Colonic mucosa (tissue), 4 donors: ENCODE measurements around the gene SESTD1. TPM values are rescaled to one million over a fixed set of nuclear protein-coding genes. Genes with fewer than 3 reads are reported as not detected.
"Not testable (repeated sequence)": the region's sequence is repeated elsewhere in the genome, so short reads cannot be mapped to it uniquely, and the experiment has no call there.

ENCODE experiments used
- DNase-seq: peaks from one replicate; pipeline ENCODE4 v3.0.0-alpha.2; 2020
- H3K27ac ChIP-seq: fragments of 200-600 bp; one replicate; pipeline ENCODE4 v1.8.0; 2021
- H3K27me3 ChIP-seq: fragments of 200-600 bp; one replicate; pipeline ENCODE4 v1.8.0; 2021
- H3K36me3 ChIP-seq: fragments of 200-600 bp; one replicate; pipeline ENCODE4 v1.8.0; 2021
- H3K4me1 ChIP-seq: fragments of 200-600 bp; one replicate; pipeline ENCODE4 v1.8.0; 2021; ENCODE audit warnings: mild to moderate bottlenecking
- H3K4me3 ChIP-seq: fragments of 200-600 bp; one replicate; pipeline ENCODE4 v1.8.0; 2021
- H3K9ac ChIP-seq, 2 donors: one replicate each; pipeline ENCODE4 v1.7.0; 2013; ENCODE audit warnings: control low read depth in 2 of 2, low read depth in 2 of 2, low read length in 2 of 2
- H3K9me3 ChIP-seq: fragments of 200-600 bp; one replicate; pipeline ENCODE4 v1.8.0; 2021
- CTCF ChIP-seq: fragments of 200-600 bp; IDR thresholded peaks from one replicate; pipeline ENCODE4 v1.8.0; 2022; ENCODE audit warnings: antibody characterized with exemption, mild to moderate bottlenecking
- intact Hi-C: fragments of 100-400 bp; cut with DNase I; formaldehyde crosslinking; loops from one replicate; pipeline ENCODE4 v1.14.1; 2022
- total RNA-seq, 2 donors: library from RNA; stranded (reverse); fragmentation: NEBNext Ultra II Directional in 1 of 2; extraction: Animal tissue kit (Norgen Biotek cat#: 25700) in 1 of 2; gene quantifications; one replicate each; pipeline ENCODE4 v1.2.1, GENCODE V29; 2021
- donor health status: healthy.
- donor health status: DM: no; HTN: no; CAD: no.
- donor health status: DM: no; HTN: no; CAD: no.

Gene SESTD1
- total RNA-seq, 2 donors from 2014 or later: 25.5 to 41.3 TPM

GRCh38 chr2:179069685-179070084, 194.9 kb downstream of the SESTD1 start:
- intact Hi-C loops: no loop called here
- Histone ChIP-seq H3K36me3 (no peaks in the 10 kb centered on the region), H3K27me3 (no peaks in the 10 kb centered on the region), H3K4me1 (no peaks in the 10 kb centered on the region), H3K9ac (no peak overlapping the region), H3K27ac (no peak overlapping the region), H3K9me3 (no peaks in the 10 kb centered on the region), H3K4me3 (no peak overlapping the region)
- TF ChIP-seq CTCF: no peak
- no peak for DNase-seq

- Histone ChIP-seq H3K36me3 (no peaks in the 10 kb centered on the region), H3K4me1 (no peaks in the 10 kb centered on the region), H3K9me3 (no peaks in the 10 kb centered on the region), H3K9ac (no peak overlapping the region), H3K27ac (no peak overlapping the region), H3K27me3 (no peaks in the 10 kb centered on the region), H3K4me3 (no peak overlapping the region)
- no peak for DNase-seq
- TF ChIP-seq CTCF: no peak
- intact Hi-C loops: no loop called here
These were observed 195.5 kb downstream of the SESTD1 start for GRCh38 chr2:179068991-179069643.

GRCh38 chr2:179059026-179059700, 205.5 kb downstream of the SESTD1 start:
- no peak overlapping the region for H3K27ac ChIP-seq

GRCh38 chr2:179057737-179058136, 206.9 kb downstream of the SESTD1 start:
- no peak for DNase-seq
- H3K4me1 ChIP-seq: no peaks in the 10 kb centered on the region
- H3K9me3 ChIP-seq: no peaks in the 10 kb centered on the region
- H3K36me3 ChIP-seq: no peaks in the 10 kb centered on the region
- no peaks in the 10 kb centered on the region for H3K27me3 ChIP-seq
- no peak overlapping the region for H3K27ac ChIP-seq
- no peak for TF ChIP-seq CTCF
- H3K9ac ChIP-seq: no peak overlapping the region
- intact Hi-C loops: no loop called here
- no peak overlapping the region for H3K4me3 ChIP-seq

More at GRCh38 chr2:179059026-179059700, 205.5 kb downstream of the SESTD1 start:
- Histone ChIP-seq H3K27me3 (no peaks in the 10 kb centered on the region), H3K4me1 (no peaks in the 10 kb centered on the region), H3K9me3 (no peaks in the 10 kb centered on the region), H3K9ac (no peak overlapping the region), H3K36me3 (no peaks in the 10 kb centered on the region), H3K4me3 (no peak overlapping the region)
- DNase-seq: no peak
- no peak for TF ChIP-seq CTCF
- intact Hi-C loops: no loop called here

- H3K9ac ChIP-seq, intact Hi-C loops, H3K27ac ChIP-seq, H3K4me3 ChIP-seq, H3K36me3 ChIP-seq, H3K27me3 ChIP-seq, H3K4me1 ChIP-seq, DNase-seq, H3K9me3 ChIP-seq: not testable (repeated sequence)
These were observed 211.1 kb downstream of the SESTD1 start for GRCh38 chr2:179053568-179053967.

Other genes with a start within 250 kb of the SESTD1 start
- gene CCDC141, start 214.7 kb downstream of the SESTD1 start, total RNA-seq: 1 to 10 TPM in 1 of 2 donors, under 1 TPM in 1; 0.42 to 1.0 TPM